OCI-LY7 (cell line): ENCODE measurements around the gene AGBL1.

Source experiments
- CTCF ChIP-seq: fragments of 200-600 bp; sonication (generic); conservative IDR thresholded peaks from 2 replicates; pipeline ENCODE4 v1.5.1; 2014; ENCODE audit warnings: mild to moderate bottlenecking, antibody characterized with exemption, low read length, moderate library complexity, mixed read lengths
- EZH2phosphoT487 ChIP-seq: fragments of 200-600 bp; sonication (generic); IDR thresholded peaks from 2 replicates; pipeline ENCODE4 v1.6.1; 2018; ENCODE audit warnings: low read depth, borderline replicate concordance, mild to moderate bottlenecking, mixed run types, antibody characterized with exemption, low read length, moderate library complexity, mixed read lengths

DNA sequence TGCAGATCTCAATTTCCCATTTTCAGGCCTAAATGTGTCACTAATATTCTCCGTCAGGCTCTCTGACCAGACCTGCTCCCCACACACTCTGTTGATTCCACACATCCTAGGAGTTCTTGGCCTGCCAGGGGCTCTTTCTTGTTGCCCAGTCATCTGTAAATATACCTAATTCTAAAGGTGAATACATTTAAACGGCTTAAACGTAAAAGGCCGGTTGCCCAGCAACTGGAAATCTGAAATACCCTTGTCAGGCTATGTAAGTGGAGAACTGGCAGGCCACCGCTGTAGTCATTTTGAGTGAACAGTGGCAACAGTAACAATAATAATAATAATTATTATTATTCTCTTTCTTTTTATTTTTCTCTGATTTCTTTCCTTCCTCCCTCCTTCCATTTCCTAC is 302.7 kb downstream of the AGBL1 start:
- TF ChIP-seq CTCF (no peak), EZH2phosphoT487 (no peak)
